Upper lobe of left lung (tissue), 6 donors: ENCODE data around the gene CAMSAP1. TPM values are rescaled to one million over a fixed set of nuclear protein-coding genes. Genes with fewer than 3 reads are reported as not detected.
"Not testable (repeated sequence)": the region's sequence is repeated elsewhere in the genome, so short reads cannot be mapped to it uniquely, and the experiment has no call there.

Experiments
- ATAC-seq, 2 donors: fragments of 200-7000 bp; cut with Tn5 transposase; one replicate each; pipeline ENCODE4 v1.9.1; 2022; ENCODE audit warnings: mild to moderate bottlenecking in 2 of 2, moderate library complexity in 2 of 2; ENCODE audit not compliant: low FRiP score in 2 of 2
- DNase-seq, 2 donors: peaks; one replicate each; pipeline ENCODE4 v3.0.0-alpha.2; 2019 to 2020
- H3K27ac ChIP-seq, 4 donors: fragments of 200-600 bp; sonication (generic); one replicate each; pipeline ENCODE4 v1.5.1; 2016 to 2019
- H3K27me3 ChIP-seq, 4 donors: fragments of 200-600 bp; sonication (generic); one replicate each; pipeline ENCODE4 v1.5.1; 2017 to 2019
- H3K36me3 ChIP-seq, 4 donors: fragments of 200-600 bp; sonication (generic); one replicate each; pipeline ENCODE4 v1.5.1; 2016 to 2019
- H3K4me1 ChIP-seq, 4 donors: fragments of 200-600 bp; sonication (generic); one replicate each; pipeline ENCODE4 v1.5.1; 2018 to 2019
- H3K4me3 ChIP-seq, 4 donors: fragments of 200-600 bp; sonication (generic); one replicate each; pipeline ENCODE4 v1.5.1; 2017 to 2019; ENCODE audit warnings: mild to moderate bottlenecking in 2 of 4, moderate library complexity in 1 of 4
- H3K9me3 ChIP-seq, 4 donors: fragments of 200-600 bp; sonication (generic); one replicate each; pipeline ENCODE4 v1.5.1; 2018 to 2019
- CTCF ChIP-seq, 6 experiments: fragments of 450-650 bp in 4 of 6; fragments of 200-600 bp in 2 of 6; sonication (generic) in 2 of 6; IDR thresholded peaks; one replicate each; pipeline ENCODE4 v1.5.1; 2016 to 2019; ENCODE audit warnings: antibody characterized with exemption in 6 of 6
- EP300 ChIP-seq, 4 donors: sonication (generic); formaldehyde crosslinking; IDR thresholded peaks; one replicate each; pipeline ENCODE4 v1.5.1; 2017; ENCODE audit warnings: antibody characterized with exemption in 4 of 4, control low read depth in 2 of 4
- POLR2A ChIP-seq, 4 donors: fragments of 450-650 bp; IDR thresholded peaks; one replicate each; pipeline ENCODE4 v1.5.1; 2016 to 2017; ENCODE audit warnings: antibody characterized with exemption in 4 of 4, mild to moderate bottlenecking in 2 of 4
- POLR2AphosphoS5 ChIP-seq, 2 donors: sonication (generic); formaldehyde crosslinking; IDR thresholded peaks; one replicate each; pipeline ENCODE4 v1.5.1; 2017; ENCODE audit warnings: antibody characterized with exemption in 2 of 2
- whole genome bisulfite sequencing, 2 donors: methylation state at CpG; one replicate each; pipeline ENCODE4 v1.1.5; 2017 to 2018; 5-methylcytosine and 5-hydroxymethylcytosine counted together
- total RNA-seq, 6 donors: library from RNA; depleted of rRNA in 4 of 6; stranded (reverse); fragments of >200 nt in 4 of 6; gene quantifications; one replicate each; pipeline versions ENCODE4 v1.1.0 to v1.2.1, GENCODE V29; 2016 to 2021
- donor health status: DM: no; HTN: no; CAD: no; lungs with moderate emphysema.
- donor health status: DM: no; HTN: yes; CAD: no; lungs with severe emphysema.

CAMSAP1 gene
- total RNA-seq, 6 donors from 2014 or later = 29.9 to 39.7 (median 34.1) TPM

DNA sequence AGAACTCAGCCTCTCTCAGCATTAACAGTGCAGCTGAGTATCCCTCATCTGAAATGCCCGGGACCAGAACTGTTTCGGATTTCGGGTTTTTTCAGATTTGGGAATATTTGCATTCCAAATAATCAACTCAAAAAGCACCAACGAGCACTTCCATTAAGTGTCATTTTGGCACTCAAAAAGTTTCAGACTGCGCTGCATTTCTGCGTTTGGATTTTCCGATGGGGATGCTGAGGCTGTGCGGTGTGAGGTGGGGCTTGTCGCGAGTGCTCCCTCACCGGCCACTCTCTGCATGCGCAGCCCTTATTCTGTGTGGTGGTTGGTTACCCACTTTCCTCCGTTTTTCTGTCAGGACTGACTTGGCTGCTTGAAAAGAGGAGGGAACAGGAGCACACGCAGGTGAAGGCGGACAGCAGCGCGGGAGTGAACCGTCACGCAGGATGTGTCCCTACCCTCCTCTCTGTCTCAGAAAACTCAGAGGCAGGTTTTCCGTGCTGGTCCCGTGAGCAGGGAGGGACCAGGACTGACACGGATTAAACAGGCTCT, 45.4 kb upstream of the CAMSAP1 start:
- H3K4me3 ChIP-seq = no peak overlapping the region
- no peak overlapping the region for H3K27ac ChIP-seq
- DNase-seq (no peak), ATAC-seq (no peak)
- peaks cover 0 to 59% (median 45%) of the 10 kb centered on the region in 4 donors for H3K36me3 ChIP-seq
- H3K27me3 ChIP-seq = no peaks in the 10 kb centered on the region
- no peaks in the 10 kb centered on the region for H3K9me3 ChIP-seq
- 91 to 93% methylated on average over 22 of the region's 22 CpGs for WGBS, 2 donors
- TF ChIP-seq POLR2AphosphoS5 (IDR thresholded peaks at IDR 0.05) = no peak
- TF ChIP-seq CTCF (IDR thresholded peaks at IDR 0.05) = no peak
- no peaks in the 10 kb centered on the region for H3K4me1 ChIP-seq

DNA sequence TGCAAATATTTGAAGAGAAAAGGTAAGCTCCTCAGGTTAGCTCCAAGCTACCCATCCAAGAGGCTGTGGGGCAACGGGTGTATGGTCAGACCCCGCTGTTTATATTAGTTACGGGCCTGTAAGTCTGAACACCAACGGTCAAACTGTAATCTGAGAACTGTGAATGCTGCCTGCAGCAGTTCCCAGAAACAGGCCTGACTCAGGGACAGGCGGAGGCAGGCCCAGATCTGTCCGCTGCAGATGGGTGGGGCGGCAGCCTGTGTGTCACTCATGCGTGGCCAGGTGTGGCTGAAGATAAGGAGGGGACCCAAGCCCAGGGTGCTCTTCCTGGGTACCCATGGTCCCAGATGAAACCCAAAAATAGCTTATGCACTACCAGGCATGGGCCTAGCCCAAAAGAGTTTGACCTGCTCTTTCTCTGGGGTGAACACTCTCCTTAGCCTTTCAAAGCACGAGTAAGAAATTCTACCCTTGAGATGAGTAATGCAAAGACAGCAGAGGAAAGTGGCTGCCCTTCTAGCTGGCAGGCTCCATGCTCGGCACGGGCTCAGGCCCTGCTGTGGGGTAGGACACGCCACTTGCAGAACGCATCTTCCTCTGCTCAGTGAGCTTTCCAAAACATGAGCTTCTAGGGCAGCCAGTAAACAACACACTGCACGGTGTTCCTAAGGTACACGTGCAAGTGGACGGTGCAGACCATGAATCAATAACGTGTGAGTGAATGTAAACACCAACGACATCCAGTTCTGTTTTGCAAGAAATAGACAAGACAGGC, 44.7 kb upstream of the CAMSAP1 start:
- Histone ChIP-seq H3K4me3 (no peak overlapping the region), H3K27me3 (no peaks in the 10 kb centered on the region), H3K36me3 (peaks cover 0 to 65% (median 51%) of the 10 kb centered on the region in 4 donors), H3K9me3 (no peaks in the 10 kb centered on the region), H3K27ac (no peak overlapping the region), H3K4me1 (no peaks in the 10 kb centered on the region)
- no peak for DNase-seq
- ATAC-seq = no peak
- WGBS, 2 donors = 84 to 86% methylated on average over 18 of the region's 18 CpGs
- no peak for TF ChIP-seq POLR2A (IDR thresholded peaks at IDR 0.05)
- TF ChIP-seq POLR2AphosphoS5 (IDR thresholded peaks at IDR 0.05) = no peak
- TF ChIP-seq CTCF (IDR thresholded peaks at IDR 0.05) = no peak
- TF ChIP-seq EP300 (IDR thresholded peaks at IDR 0.05) = no peak

GRCh38 chr9:135951310-135951709, 44.0 kb upstream of the CAMSAP1 start:
- H3K36me3 ChIP-seq = peaks cover 2 to 73% (median 58%) of the 10 kb centered on the region in 4 donors
- DNase-seq, H3K27ac ChIP-seq, ATAC-seq, H3K27me3 ChIP-seq, H3K4me3 ChIP-seq, H3K9me3 ChIP-seq, H3K4me1 ChIP-seq: not testable (repeated sequence)
- 97 to 98% methylated on average over 8 of the region's 8 CpGs for WGBS, 2 donors

DNA sequence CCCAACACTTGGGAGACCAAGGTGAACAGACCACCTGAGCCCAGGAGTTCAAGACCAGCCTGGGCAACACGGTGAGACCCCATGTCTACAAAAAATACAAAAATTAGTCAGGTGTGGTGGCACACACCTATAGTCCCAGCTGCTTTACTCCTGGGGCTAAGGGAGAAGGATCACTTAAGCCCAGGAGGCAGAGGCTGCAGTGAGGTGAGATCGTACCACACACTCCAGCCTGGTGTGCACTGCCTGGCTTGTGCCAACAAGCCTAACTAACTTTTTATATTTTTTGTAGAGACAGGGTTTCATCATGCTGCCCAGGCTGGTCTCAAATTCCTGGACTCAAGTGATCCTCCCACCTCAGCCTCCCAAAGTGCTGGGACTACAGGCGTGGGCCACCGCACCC, 43.5 kb upstream of the CAMSAP1 start:
- H3K9me3 ChIP-seq, H3K27me3 ChIP-seq, ATAC-seq, H3K4me3 ChIP-seq, H3K4me1 ChIP-seq, DNase-seq, H3K27ac ChIP-seq: not testable (repeated sequence)
- peaks cover 6 to 77% (median 63%) of the 10 kb centered on the region in 4 donors for H3K36me3 ChIP-seq
- WGBS, 2 donors = 94 to 95% methylated on average over 4 of the region's 4 CpGs

- no peak overlapping the region for H3K27ac ChIP-seq
- no peaks in the 10 kb centered on the region for H3K9me3 ChIP-seq
- no peak for TF ChIP-seq POLR2A (IDR thresholded peaks at IDR 0.05)
- TF ChIP-seq CTCF (IDR thresholded peaks at IDR 0.05) = no peak
- no peak for TF ChIP-seq POLR2AphosphoS5 (IDR thresholded peaks at IDR 0.05)
- no peak for TF ChIP-seq EP300 (IDR thresholded peaks at IDR 0.05)
- DNase-seq (no peak), ATAC-seq (no peak)
- H3K4me3 ChIP-seq = no peak overlapping the region
- WGBS, 2 donors = 93 to 94% methylated on average over 12 of the region's 12 CpGs
- no peaks in the 10 kb centered on the region for H3K4me1 ChIP-seq
- no peaks in the 10 kb centered on the region for H3K27me3 ChIP-seq
- peaks cover 10 to 84% (median 69%) of the 10 kb centered on the region in 4 donors for H3K36me3 ChIP-seq
These were observed 42.9 kb upstream of the CAMSAP1 start for GRCh38 chr9:135950135-135950682.
